AG20443 (cell line): ENCODE data around the gene IL4R.

Experiments used
- DNase-seq: peaks from one replicate; pipeline ENCODE4 v3.0.0; 2012; ENCODE audit warnings: low spot score, mixed read lengths

Gene IL4R

GRCh38 chr16:27330542-27330941, 16.8 kb downstream of the IL4R start:
- peak; percentile 87 for DNase-seq

DNA sequence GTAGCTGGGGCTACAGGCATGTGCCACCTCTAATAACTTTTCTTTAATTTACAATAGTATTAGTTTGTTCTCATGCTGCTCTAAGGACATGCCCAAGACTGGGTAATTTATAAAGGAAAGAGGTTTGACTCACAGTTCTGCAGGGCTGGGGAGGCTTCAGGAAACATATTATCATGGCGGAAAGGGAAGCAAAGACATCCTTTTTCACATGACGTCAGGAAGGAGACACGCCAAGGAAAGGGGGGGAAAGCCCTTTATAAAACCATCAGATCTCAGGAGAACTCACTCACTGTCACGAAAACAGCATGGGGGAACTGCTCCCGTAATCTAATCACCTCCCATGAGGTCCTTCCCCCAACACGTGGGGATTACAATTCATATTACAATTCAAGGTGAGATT, 18.3 kb downstream of the IL4R start:
- DNase-seq: no peak

GRCh38 chr16:27333104-27333503, 19.3 kb downstream of the IL4R start:
- no peak for DNase-seq

DNA sequence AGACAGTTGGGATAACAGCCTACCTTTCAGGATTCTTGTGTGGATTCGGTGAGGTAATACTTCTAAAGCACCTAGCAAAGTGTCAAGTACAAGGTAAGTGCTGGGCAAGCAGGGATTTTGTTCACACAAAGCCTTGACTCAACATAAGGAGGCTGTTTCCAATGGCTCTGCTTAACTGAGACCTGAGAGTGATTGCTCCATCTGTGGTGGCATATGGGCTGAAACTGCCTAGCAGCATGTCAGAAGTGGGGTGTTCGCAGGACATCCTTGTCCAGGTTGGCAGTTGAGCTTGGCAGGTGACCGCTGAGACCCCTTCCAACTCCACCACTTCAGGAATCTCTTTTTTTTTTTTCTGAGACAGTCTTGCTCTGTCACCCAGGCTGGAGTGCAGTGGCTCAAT, 19.8 kb downstream of the IL4R start:
- no peak for DNase-seq

- no peak for DNase-seq
Measured at GRCh38 chr16:27334192-27334764, 20.5 kb downstream of the IL4R start.

DNA sequence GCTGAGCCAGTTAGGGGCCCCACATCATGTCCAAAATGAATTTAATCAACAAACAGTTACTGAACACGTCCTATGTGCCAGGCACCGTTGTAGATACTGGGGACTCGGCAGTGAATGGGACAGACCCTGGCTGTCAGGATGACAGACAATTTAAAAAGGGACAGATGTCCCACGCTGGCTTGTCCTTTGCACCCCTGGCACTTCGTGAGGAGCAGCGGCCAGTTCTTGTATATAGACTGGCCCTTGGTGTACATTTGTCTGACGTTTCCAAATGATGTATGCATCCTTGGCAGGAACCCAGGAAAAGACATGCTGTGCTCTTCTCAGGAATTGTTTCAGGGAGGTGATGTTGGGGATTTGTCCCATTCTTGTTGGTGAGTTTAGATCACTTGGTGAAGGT, 21.1 kb downstream of the IL4R start:
- no peak for DNase-seq

- DNase-seq: peak; percentile 49
Measured at GRCh38 chr16:27335349-27336053, 21.7 kb downstream of the IL4R start.

GRCh38 chr16:27337024-27337423, 23.2 kb downstream of the IL4R start:
- no peak for DNase-seq

DNA sequence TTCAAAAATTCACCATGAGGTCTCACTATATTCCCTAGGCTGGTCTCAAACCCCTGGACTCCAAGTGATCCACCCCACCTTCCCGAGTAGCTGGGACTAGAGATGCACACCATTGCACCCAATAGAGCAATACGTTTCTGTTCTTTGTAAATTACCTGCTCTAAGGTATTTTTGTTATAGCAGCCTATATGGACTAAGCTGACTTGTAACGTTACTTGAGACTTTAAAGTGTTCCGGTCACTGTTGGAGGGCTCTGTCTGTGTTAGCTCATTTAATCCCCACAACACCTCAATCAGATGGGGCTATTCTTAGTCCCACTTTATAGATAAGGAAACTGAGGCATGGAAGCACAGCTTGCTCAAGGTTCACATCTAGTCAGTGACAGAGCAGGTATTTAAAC, 25.4 kb downstream of the IL4R start:
- no peak for DNase-seq

DNA sequence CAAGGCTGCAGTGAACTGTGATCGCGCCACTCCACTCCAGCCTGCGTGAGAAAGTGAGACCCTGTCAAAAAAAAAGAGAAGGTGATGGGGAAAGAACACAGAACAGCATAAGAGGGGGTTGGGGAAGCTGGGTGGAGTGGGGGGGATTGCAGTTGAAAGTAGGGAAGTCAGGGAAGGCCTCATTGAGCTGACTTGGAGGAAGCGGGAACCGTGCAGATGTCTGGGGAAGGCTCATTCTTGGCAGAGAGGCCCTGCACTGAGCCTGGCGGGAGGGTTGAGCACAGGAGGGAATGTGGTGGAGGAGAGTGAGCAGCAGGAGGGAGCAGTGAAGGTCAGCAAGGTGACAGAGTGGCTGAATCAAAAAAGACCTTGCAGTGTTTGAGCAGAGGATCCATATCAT, 26.9 kb downstream of the IL4R start:
- DNase-seq: no peak

GRCh38 chr16:27341549-27341948, 27.8 kb downstream of the IL4R start:
- no peak for DNase-seq

GRCh38 chr16:27341971-27342370, 28.2 kb downstream of the IL4R start:
- DNase-seq: no peak

- no peak for DNase-seq
Measured at GRCh38 chr16:27344721-27345120, 30.9 kb downstream of the IL4R start.

- DNase-seq: no peak
Measured at GRCh38 chr16:27345201-27345600, 31.4 kb downstream of the IL4R start.

GRCh38 chr16:27346819-27347218, 33.0 kb downstream of the IL4R start:
- no peak for DNase-seq

- no peak for DNase-seq
Measured at GRCh38 chr16:27347930-27348685, 34.3 kb downstream of the IL4R start.

DNA sequence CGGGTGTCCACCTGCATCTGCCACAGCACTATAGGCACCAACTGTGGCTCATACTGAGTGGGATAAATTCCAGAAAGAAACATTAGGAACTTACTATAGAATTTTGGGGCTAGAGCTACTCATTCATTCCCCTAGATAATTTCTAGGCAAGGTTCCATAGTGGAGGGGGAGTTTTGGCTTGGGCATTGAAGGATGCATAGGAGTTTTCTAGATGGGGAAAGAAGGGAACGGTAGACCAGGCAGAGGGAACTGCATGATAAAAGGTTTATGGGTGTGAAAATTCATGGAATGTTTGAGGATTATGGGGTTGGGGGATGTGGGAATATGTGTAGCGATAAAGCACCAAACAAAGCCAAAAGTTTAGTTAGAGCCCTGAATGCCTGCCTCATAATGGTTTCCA, 35.5 kb downstream of the IL4R start:
- DNase-seq: no peak

DNA sequence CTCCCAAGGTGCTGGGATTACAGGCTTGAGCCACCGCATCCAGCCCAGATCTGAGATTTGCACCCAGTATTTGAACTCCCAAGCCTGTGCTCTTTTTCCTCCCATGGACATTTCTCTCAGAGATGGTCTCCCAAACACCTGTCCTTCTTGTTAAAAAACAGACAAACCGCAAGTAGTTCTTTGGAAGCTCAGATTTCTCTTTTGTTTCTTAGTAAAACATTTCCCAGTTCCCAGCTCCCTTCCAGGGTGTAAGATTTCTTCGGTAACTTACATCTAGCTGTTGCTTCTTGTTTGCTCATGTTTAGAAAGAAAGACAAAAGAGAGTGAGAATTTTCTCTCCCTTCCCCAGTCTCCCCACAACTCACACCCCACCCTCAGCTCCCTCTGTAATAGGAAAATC, 36.2 kb downstream of the IL4R start:
- no peak for DNase-seq

DNA sequence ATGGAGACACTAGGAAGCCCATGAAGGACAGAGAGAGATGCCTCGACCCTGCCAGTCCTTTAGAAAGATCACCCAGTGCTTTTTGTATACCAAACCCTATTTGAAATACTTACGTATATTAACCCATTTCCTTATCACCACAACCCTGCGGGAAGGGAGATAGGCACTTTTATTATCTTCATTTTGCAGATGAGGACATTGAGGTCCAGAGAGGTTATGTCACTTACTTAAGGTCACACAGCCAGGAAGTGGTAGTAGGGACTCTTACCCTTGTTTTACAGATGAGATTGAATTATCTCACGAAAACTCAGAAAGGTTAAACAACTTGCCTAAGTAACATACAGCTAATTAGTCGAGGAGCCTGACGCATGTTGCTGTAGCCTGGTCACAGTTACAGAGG, 38.2 kb downstream of the IL4R start:
- DNase-seq: no peak

DNA sequence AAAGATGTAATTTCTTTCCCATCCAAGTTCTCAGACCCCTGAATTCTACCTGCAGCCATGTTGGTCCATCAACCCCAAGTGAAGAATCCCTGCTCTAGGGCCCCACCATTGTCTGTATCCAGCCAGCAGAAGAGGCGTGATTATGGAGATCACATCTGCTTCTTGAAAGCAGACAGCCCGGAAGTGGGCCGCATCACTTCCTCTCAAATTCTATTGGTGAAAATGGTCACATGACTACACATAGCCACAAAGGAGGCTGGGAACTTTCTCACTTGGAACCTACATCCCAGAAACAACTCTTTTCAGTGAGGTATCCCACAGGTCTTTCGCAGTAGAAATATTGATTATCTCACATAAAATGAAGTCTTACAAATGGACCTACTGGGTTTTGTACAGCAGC, 40.1 kb downstream of the IL4R start:
- DNase-seq: no peak

DNA sequence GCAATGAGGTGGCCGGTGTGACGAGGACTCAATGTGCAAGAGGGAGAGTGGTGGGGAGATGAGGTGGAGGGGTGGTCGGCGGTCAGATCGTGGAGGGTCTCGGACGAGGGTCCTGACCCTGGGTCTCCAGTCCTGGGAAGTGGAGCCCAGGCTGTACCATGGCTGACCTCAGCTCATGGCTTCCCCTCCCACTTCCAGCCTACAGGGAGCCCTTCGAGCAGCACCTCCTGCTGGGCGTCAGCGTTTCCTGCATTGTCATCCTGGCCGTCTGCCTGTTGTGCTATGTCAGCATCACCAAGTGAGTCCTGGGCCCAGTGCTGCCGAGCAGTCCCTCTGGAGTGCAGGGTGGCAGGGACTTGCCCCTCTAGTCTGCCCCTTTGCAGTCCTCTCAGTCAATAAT, 41.8 kb downstream of the IL4R start:
- peak; percentile 61 for DNase-seq

DNA sequence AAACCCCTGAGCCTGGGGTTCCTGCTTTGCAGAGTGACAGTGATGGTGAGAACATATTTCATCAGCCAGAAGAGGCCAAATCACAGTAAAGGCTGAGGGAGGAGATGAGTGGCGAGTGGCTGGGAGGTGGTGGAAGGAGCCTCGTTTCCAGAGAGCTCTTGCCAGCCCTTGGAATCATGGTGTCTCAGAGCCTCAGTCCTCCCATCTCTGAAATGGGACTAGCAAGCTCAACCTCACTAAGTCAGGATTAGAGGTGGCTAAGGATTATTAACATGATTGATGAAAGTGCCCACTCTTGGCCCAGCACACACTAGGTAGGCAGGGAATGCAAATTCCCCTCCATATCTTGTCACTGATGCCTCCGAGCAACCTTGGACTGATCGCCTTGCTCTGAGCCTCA, 43.0 kb downstream of the IL4R start:
- no peak for DNase-seq

DNA sequence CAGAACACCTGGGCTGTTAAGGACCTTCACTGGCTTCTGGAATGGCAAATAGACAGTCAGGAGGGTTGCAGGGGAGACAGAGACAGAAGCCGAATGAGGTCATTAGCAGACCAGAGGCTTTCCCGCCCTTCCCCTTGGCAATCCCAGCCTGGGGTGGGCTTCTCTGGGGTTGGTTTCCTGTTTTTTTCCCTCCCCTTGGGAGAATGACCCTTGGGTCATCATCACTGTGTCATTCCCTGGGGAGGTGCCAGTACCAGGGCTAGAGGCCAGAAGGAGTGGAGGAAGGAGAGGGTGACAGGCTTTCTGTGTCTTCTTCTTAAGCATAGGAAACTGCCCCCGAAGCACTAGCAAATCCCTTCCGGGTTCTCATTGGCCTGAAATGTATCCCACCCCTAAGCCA, 45.3 kb downstream of the IL4R start:
- no peak for DNase-seq

DNA sequence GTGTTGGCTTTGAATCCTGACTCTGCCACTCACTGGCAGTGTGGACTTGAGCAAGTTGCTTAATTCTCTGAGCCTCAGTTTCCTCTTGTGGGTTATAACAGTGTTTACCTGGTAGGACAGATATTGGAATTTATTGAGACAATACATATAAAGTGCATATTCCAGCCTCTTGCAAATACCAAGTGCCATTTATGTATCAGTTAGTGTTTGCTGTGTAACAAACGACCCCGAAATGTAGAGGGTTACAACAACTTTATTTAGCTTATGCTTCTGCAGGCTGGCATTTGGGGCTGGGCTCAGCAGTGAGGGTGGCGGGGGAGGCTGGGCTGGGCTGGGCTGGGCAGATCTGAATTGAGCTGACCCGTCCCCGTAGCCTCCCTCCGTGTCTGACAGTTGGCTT, 45.8 kb downstream of the IL4R start:
- no peak for DNase-seq
